ENCODE measurements around the gene ADRB2.

GRCh38 chr5:148826053-148826738, at the start of gene ADRB2:
- TF ChIP-seq POLR2A (IDR thresholded peaks at IDR 0.05; ENCODE audit: low read depth, low read length) (no peak), TAF1 (IDR thresholded peaks at IDR 0.05; ENCODE audit: borderline replicate concordance, low read depth, low read length) (no peak), POLR2AphosphoS5 (IDR thresholded peaks at IDR 0.05; ENCODE audit: low read depth, low read length) (no peak)

All from GM12892 (cell line).